ENCODE measurements around the gene PUDP.

PUDP gene

GRCh38 chrX:7146703-7147412, 1.1 kb downstream of the PUDP start:
- no peak for DNase-seq

GRCh38 chrX:7146020-7146702, 1.8 kb downstream of the PUDP start:
- no peak for DNase-seq

GRCh38 chrX:7145454-7145853, 2.5 kb downstream of the PUDP start:
- DNase-seq: no peak

DNA sequence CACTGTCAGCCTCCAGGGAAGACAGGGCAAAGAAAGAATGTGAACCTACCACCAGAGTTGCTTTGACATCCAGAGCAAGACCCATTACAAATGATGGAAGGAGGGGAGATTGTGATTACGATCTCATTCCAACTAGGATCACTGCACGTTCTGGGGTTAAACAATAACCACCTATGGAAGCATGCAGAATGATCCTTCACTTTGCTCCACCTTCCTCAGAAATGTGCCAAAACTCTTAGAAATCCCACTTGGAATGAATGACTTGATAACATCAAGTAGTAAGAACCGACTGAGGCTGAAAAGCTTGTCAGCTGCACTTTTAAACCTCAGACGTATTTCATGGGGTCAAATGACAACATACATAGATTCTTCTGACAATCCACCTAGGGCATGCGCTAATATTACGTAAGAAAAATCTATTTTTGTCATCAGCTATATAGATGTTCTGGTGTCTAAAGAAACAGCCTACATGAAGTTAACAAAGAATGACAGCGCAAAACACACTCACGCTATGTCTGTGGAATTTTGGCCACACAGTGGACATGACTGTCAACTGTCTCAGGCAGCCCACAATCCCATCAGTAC, 3.9 kb downstream of the PUDP start:
- DNase-seq: no peak

DNA sequence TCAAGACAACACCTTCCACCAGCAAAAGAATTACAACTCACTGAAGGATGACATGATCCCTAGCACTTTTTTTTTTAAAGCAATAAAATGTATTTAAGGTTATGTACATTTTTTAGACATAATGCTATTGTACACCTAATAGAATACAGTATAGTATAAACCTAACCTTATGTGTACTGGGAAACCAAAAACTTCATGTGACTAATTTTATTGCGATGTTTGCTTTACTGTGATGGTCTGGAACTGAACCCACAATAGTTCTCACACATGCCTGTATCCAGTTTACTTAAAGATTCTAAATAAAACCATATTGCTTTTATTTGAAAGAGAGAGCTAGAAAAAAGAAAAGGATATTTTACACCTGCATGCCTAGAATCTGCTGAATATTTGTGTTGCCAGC, 4.9 kb downstream of the PUDP start:
- no peak for DNase-seq

DNA sequence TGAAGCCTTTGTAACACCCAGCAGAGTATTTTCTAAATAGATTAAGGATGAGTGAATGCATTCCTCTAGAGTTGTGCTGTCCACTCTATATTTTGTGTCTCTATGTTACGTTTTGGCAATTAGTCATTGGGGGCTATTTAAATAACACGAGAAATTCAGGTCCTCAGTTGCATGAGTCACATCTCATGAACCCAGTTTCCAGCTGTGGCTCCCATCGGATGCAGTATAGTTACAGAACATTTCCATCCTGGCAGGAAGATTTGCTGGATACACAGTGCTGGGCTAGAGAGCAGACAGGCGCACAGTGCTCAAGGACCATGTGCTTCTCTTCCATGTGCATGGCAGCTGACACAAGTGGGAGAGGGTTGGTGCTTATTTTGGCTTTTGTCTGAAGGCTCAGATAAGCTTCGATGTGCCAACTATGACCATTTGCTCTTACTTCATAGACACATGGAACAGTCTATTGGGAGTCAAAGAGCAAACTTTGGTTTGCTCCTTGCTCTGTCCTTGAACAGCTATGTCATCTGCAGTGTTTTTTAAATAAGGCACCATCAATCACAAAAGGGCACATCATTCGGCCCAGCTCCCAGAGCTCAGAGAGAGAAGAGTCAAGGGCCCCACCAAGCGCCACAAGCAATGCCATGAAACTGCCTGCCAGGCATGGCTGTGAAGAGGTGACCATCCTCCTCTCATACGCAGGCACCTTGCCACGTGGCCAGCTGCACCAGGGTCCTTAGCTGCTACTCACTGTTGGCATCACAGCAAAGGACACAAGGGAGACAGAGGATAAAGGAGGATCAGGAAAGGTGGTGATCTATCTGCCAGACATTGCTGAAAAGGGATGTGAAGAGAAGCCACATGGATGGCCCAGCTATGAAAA, 8.5 kb downstream of the PUDP start:
- DNase-seq: no peak

DNA sequence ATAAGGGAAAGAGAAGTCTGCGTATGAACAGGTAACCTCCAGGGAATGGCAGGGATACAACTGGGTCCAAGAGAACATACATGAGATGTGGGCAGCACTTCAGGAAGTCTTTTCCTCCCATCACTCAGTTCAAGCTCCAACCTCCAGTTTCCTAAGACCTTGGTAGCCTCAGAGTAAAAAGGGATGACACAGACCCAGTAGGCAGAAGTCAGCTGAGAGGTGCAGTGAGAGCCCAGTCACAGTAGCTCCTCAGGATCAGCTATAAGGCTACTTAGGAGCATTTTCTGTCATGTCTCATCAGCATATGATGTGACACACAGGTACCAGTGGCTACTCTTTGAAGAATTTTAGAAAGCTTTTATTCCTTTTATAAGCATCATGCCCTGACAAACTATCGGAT, 13.0 kb downstream of the PUDP start:
- DNase-seq: no peak

DNA sequence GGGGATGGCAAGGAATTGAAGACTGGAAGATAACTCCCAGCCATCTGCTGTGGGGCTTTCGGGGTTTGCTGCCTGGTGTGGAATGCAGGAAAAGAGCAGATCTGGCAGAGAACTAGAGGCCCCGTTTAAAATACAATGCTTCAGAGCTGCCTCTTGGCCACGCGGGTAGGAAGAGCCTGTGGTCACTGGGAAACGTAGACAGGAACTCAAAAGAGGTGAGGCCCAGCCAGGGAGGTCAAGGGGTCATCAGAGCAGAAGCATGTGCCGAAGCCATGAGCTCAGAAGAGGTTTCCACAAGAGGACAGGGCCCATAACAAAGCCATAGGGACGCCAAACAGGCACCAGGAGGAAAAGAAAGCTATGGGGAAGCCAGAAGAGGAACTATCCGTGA, 14.9 kb downstream of the PUDP start:
- DNase-seq: no peak

GRCh38 chrX:7132335-7133049, 15.5 kb downstream of the PUDP start:
- DNase-seq: no peak

DNA sequence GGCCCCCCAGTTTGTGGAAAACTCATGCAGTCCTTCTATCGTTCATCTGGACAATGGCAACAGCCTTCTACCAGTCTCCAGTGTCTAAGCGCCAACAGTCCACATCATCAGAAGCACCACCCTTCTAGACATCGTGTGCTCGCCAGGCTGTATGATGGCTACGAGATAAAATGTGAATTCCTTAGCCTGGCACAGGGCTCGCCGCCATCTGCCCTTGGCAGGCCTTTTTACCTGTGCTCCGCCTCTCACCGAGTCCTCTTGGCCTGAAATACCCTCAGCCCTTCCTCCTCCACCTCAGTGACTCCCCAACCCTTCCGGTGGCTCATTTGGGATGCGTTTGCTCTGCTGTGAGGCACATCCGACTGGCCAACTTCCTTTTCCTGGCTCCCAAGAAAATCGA, 16.3 kb downstream of the PUDP start:
- DNase-seq: no peak

DNA sequence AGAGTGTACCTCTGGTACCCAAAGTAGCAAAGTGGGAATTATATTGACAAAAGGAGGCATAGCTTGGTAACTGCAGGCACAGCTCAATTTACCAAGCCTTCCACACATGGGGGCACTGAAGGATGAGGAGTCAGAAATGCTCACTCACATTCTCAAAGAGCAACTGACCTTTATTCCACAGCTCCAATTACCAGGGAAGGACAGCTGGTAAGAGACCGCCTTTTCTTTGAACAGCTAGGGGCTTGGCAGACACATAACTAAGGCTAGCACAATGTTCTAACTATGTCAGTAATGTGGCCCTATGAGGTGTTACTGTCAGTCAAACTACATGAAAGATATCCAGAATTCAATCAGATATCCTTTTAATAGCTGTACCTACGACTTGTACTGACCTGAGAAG, 20.9 kb downstream of the PUDP start:
- no peak for DNase-seq

DNA sequence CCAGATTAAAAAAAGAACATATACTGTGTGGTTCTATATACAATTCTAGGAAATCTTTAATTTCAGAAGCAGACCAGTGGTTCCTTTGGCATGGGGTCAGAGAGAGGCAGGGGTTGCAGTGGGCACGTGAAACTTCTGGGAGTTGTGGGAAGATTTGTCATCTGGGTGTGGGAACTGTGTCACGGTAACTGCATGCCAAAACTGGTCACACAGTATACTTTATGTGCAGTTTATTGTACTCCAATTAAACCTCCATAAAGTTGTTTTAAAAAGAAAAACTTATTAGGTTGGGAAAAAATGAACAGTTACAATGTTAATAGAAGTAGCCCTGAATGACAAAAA, 27.1 kb downstream of the PUDP start:
- DNase-seq: no peak

DNA sequence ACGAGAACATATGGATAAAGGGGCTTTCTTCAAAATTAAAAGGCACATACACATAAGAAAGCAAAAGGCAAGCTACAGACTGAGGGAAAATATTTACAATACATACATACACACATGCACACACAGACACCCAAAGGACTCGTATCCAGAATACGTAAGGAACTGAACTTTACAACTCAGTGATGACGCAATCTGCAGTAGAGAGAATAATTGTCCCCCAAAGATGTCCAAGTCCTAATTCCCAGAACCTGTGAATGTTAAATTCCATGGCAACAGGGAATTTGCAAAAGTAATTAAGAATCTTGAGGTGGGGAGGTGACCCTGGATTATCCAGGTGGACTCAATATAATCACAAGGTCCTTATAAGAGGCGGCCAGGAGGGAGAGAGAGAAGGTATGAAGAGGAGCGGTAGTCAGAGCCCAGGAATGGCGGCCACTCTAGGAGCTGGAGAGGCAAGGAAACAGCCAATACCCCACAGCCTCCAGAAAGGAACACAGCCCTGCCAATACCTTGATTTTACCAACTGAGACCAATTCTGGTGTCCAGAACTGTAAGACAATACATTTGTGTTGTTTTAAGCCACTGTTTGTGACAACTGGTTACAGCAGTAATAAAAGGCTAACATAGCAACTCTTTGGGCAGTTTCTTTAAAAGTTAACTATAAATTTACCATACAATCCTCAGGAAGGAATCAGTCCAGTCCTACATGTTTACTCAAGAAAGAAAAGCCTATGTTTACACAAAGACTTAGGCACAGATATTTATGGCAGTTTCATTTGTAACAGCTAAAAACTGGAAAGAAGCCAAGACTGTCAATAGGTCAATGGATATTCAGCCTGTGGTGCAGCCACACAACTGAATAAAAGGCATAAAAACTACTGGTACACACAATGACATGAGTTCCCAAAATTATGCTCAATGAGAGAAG, 27.7 kb downstream of the PUDP start:
- no peak for DNase-seq

- DNase-seq: no peak
These were observed 30.4 kb downstream of the PUDP start for GRCh38 chrX:7117587-7117986.

DNA sequence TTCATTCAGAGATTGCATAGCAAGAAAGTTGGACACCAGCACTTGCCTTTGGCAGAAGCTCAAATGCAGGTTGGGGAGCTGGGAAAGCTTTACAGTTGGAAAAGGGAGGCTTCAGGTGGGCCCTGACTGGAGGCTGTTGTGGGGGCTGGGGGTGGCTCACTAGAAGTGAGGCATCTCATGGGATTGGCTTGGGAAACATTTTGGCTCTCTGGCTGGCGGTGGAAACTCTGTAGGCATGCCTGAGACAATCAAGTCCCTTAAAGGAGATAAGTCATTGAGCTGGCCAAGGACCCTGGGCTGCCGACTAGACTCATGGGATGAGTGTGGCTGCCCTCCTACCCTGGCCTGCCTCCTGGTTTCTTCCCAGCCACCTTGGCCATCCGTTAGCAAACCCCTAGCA, 31.9 kb downstream of the PUDP start:
- DNase-seq: no peak

DNA sequence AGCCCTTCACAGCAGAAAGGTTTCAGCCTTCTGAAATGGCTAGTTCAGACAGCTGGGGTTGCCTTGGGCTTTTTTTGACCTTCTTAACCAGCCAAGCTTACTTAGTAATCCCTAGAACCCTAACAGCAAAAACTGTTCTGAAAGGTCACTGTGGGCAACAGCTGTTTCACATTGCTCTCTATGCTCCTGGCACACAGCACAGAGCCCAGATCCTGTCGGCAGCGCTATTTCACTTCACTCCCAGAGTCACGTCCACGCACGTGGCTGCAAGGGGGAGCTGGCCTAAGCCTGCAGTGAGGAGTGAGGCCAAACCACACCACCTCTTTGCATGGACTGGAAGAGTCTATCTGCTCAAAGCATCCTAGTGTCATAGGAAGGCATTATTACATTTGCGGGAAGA, 32.4 kb downstream of the PUDP start:
- DNase-seq: no peak

DNA sequence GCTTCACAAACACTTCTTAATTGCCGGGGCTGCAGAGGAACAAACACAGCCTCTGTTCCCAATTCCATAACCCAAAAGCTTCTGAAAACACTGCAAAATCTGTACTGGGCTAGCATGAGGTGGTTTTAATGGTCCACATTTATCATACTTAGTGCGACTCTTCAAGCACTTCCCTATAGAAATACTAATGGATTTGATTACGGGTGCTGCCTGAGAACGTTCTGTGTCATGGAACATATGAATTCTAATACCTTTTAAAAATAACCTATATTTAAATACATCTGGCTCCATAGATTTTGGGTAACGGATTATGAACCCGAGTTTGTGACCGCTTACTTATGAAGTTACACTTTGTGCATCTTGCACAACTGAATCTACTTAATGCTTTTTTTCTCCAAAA, 35.9 kb downstream of the PUDP start:
- DNase-seq: no peak

GRCh38 chrX:7111518-7111917, 36.4 kb downstream of the PUDP start:
- no peak for DNase-seq

- DNase-seq: no peak
These were observed 37.1 kb downstream of the PUDP start for GRCh38 chrX:7110821-7111276.

GRCh38 chrX:7109838-7110793, 37.8 kb downstream of the PUDP start:
- DNase-seq: no peak

Measured in bone marrow (tissue), 2 donors.